IPS-15b (cell line): ENCODE data around the gene DNAJC5G.
"Not testable (repeated sequence)": the region's sequence is repeated elsewhere in the genome, so short reads cannot be mapped to it uniquely, and the experiment has no call there.

Experiments
- H3K27me3 ChIP-seq: one replicate; pipeline ENCODE4 v1.6.1; 2013; ENCODE audit warnings: low read length; ENCODE audit not compliant: control insufficient read depth, insufficient read depth
- H3K36me3 ChIP-seq: one replicate; pipeline ENCODE4 v1.6.1; 2013; ENCODE audit warnings: low read length; ENCODE audit not compliant: control insufficient read depth, insufficient read depth
- H3K4me1 ChIP-seq: one replicate; pipeline ENCODE4 v1.6.1; 2013; ENCODE audit warnings: mild to moderate bottlenecking, low read length; ENCODE audit not compliant: control insufficient read depth, insufficient read depth
- H3K4me3 ChIP-seq: one replicate; pipeline ENCODE4 v1.5.1; 2013; ENCODE audit warnings: low read depth, low read length
- H3K9ac ChIP-seq: one replicate; pipeline ENCODE4 v1.6.1; 2013; ENCODE audit warnings: low read depth, mild to moderate bottlenecking, low read length
- H3K9me3 ChIP-seq: one replicate; pipeline ENCODE4 v1.6.1; 2013; ENCODE audit warnings: mild to moderate bottlenecking, low read length; ENCODE audit not compliant: control insufficient read depth, insufficient read depth

Gene DNAJC5G

GRCh38 chr2:27319839-27320238 lies 44.6 kb downstream of the DNAJC5G start:
- not testable (repeated sequence) for H3K9ac ChIP-seq, H3K9me3 ChIP-seq

GRCh38 chr2:27320958-27321543 lies 45.8 kb downstream of the DNAJC5G start:
- no peaks in the 10 kb centered on the region for H3K9me3 ChIP-seq
- peaks cover 10% of the 10 kb centered on the region for H3K4me1 ChIP-seq

More at GRCh38 chr2:27319839-27320238, 44.6 kb downstream of the DNAJC5G start:
- not testable (repeated sequence) for H3K36me3 ChIP-seq, H3K27me3 ChIP-seq, H3K4me3 ChIP-seq, H3K4me1 ChIP-seq

GRCh38 chr2:27322301-27322765 lies 47.1 kb downstream of the DNAJC5G start:
- Histone ChIP-seq H3K9me3 (no peaks in the 10 kb centered on the region), H3K36me3 (peaks cover 14% of the 10 kb centered on the region), H3K4me3 (peak overlapping the region; percentile 99), H3K9ac (peak overlapping the region; percentile 98), H3K27me3 (no peaks in the 10 kb centered on the region), H3K4me1 (peaks cover 10% of the 10 kb centered on the region)

More at GRCh38 chr2:27320958-27321543, 45.8 kb downstream of the DNAJC5G start:
- Histone ChIP-seq H3K27me3 (no peaks in the 10 kb centered on the region), H3K36me3 (peaks cover 2% of the 10 kb centered on the region), H3K4me3 (no peak overlapping the region), H3K9ac (no peak overlapping the region)

- peaks cover 16% of the 10 kb centered on the region for H3K36me3 ChIP-seq
- H3K9ac ChIP-seq = peak within 1 kb of the TSS; percentile 98
- H3K9me3 ChIP-seq = no peaks in the 10 kb centered on the region
- H3K4me1 ChIP-seq = peaks cover 10% of the 10 kb centered on the region
- H3K4me3 ChIP-seq = peak within 1 kb of the TSS; percentile 99
- no peaks in the 10 kb centered on the region for H3K27me3 ChIP-seq
Measured at GRCh38 chr2:27322766-27323595, 47.7 kb downstream of the DNAJC5G start, which contains the start of gene MPV17. Gene MPV17, minus strand, starts transcription at chr2:27323097. Its CDS starts 580 bp downstream, at chr2:27322517.

- Histone ChIP-seq H3K9ac (peak overlapping the region; percentile 98), H3K4me1 (peaks cover 10% of the 10 kb centered on the region), H3K4me3 (peak overlapping the region; percentile 99), H3K9me3 (no peaks in the 10 kb centered on the region), H3K27me3 (no peaks in the 10 kb centered on the region), H3K36me3 (peaks cover 23% of the 10 kb centered on the region)
Measured at GRCh38 chr2:27323596-27324285, 48.5 kb downstream of the DNAJC5G start.

- Histone ChIP-seq H3K36me3 (peaks cover 32% of the 10 kb centered on the region), H3K9me3 (no peaks in the 10 kb centered on the region), H3K27me3 (no peaks in the 10 kb centered on the region), H3K4me1 (peaks cover 10% of the 10 kb centered on the region), H3K9ac (no peak overlapping the region), H3K4me3 (no peak overlapping the region)
Measured at GRCh38 chr2:27324720-27325119, 49.5 kb downstream of the DNAJC5G start.
